Mucosa of stomach (tissue), 1 donor: Measurements from ENCODE around the gene DSE.
A peak's percentile ranks its signal among the peaks of the same experiment; 100 is the strongest.

ENCODE experiments used
- H3K27me3 ChIP-seq: one replicate; pipeline ENCODE4 v1.7.0; 2013; ENCODE audit warnings: mild to moderate bottlenecking, low read length; ENCODE audit not compliant: control insufficient read depth, insufficient read depth
- H3K36me3 ChIP-seq: one replicate; pipeline ENCODE4 v1.7.0; 2013; ENCODE audit warnings: low read length; ENCODE audit not compliant: control insufficient read depth, insufficient read depth
- H3K4me1 ChIP-seq: one replicate; pipeline ENCODE4 v1.7.0; 2013; ENCODE audit warnings: mild to moderate bottlenecking, low read length; ENCODE audit not compliant: control insufficient read depth, insufficient read depth
- H3K4me3 ChIP-seq: one replicate; pipeline ENCODE4 v1.7.0; 2013; ENCODE audit warnings: low read length
- H3K9ac ChIP-seq: one replicate; pipeline ENCODE4 v1.7.0; 2013; ENCODE audit warnings: mild to moderate bottlenecking, low read length, moderate library complexity
- H3K9me3 ChIP-seq: one replicate; pipeline ENCODE4 v1.7.0; 2013; ENCODE audit warnings: mild to moderate bottlenecking, low read length, moderate library complexity; ENCODE audit not compliant: control insufficient read depth
- donor health status: Pancreatic carcinoma.

Gene DSE

DNA sequence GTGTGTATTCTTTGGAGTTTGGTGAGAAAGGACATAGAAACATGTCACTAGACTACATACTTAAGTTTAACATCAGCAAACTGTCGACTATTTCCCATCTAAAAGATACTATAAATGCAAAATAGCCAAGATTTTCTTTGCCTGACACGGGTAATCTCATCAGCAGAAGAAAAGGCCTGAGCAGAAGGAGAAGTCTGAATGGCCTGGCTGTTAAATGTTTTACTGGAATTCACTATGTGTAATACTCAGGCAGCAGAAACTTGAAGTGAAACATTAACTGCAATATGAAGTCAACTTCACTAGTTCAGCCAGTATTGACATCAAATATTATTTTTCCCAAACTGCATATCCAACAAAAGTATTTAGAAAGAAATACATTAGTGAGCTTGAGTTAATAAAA, 6.4 kb upstream of the DSE start:
- no peaks in the 10 kb centered on the region for H3K4me1 ChIP-seq
- H3K36me3 ChIP-seq = no peaks in the 10 kb centered on the region
- H3K4me3 ChIP-seq = no peak overlapping the region
- no peaks in the 10 kb centered on the region for H3K9me3 ChIP-seq
- H3K27me3 ChIP-seq = no peaks in the 10 kb centered on the region
- no peak overlapping the region for H3K9ac ChIP-seq

DNA sequence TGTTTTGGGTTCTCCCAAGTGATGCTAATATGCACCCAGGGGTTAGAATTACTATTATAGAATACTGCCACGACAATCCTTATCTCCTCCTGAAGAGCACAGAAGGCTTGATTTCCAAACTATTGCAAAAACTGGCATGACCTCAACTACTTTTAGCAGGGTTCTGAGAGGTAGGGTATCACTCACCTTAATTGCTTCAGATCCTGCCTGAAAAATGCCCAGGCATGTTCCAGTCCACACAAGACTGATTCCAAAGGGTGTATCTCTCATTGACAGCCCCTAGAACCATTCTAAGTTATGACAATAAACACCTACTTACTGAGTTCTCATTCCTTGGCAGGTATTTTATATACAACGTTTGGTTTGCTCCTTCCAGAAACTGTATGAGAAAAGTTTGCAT, 5.0 kb upstream of the DSE start:
- Histone ChIP-seq H3K27me3 (peaks cover 14% of the 10 kb centered on the region), H3K4me1 (peaks cover 4% of the 10 kb centered on the region)

DNA sequence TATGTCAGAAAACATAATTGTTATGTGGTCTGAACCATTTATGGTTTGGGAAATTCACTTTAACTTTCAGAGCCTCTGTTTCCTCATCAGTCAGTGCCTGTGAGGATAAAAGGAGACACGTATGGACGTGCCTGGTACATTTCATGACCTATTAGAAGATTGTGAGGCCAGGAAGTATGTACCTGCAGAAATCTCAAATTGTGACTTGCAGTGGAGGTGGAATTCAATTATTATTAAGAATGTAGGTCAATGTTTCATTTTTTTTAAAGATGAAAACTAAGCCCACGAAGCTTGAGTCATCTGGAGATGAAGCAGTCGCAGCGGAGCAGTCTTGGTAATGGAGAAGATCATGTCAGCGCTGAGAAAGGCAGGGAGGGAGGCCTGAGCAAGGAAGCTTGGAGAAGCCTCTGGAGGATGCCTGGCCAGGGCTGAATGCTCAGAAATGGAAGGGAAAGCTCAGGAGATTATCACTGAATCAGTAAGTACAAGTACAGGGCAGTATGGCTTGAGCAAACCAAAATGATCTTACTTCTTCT, 3.9 kb upstream of the DSE start:
- peaks cover 4% of the 10 kb centered on the region for H3K4me1 ChIP-seq
- H3K9me3 ChIP-seq = no peaks in the 10 kb centered on the region
- no peak overlapping the region for H3K4me3 ChIP-seq
- peaks cover 23% of the 10 kb centered on the region for H3K27me3 ChIP-seq
- H3K36me3 ChIP-seq = no peaks in the 10 kb centered on the region
- H3K9ac ChIP-seq = no peak overlapping the region

More for the DNA sequence above, 5.0 kb upstream of the DSE start:
- H3K9ac ChIP-seq = no peak overlapping the region
- no peaks in the 10 kb centered on the region for H3K9me3 ChIP-seq
- H3K4me3 ChIP-seq = no peak overlapping the region
- no peaks in the 10 kb centered on the region for H3K36me3 ChIP-seq

DNA sequence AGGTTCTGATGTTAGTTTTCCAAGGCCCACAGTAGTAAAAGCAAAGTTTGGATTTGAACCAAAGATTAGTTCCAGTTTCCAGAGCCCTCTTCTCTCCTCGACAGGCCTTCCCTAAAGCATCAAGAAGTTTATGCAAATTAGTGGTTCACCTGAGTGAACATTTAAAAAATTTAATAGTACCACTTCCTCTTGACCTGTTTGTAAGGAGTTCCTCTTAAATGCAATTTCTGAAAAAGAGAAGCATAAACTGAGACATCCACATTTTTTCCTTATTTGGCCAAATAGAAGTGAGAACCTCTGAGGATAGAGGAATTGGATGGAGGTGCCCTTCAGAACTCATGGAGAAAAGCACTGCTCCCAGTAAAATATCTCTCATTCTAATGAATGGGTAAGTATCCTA, 1.2 kb upstream of the DSE start:
- Histone ChIP-seq H3K9me3 (no peaks in the 10 kb centered on the region), H3K4me3 (no peak overlapping the region), H3K27me3 (peaks cover 33% of the 10 kb centered on the region), H3K36me3 (no peaks in the 10 kb centered on the region), H3K9ac (peak overlapping the region; percentile 83), H3K4me1 (peaks cover 4% of the 10 kb centered on the region)

DNA sequence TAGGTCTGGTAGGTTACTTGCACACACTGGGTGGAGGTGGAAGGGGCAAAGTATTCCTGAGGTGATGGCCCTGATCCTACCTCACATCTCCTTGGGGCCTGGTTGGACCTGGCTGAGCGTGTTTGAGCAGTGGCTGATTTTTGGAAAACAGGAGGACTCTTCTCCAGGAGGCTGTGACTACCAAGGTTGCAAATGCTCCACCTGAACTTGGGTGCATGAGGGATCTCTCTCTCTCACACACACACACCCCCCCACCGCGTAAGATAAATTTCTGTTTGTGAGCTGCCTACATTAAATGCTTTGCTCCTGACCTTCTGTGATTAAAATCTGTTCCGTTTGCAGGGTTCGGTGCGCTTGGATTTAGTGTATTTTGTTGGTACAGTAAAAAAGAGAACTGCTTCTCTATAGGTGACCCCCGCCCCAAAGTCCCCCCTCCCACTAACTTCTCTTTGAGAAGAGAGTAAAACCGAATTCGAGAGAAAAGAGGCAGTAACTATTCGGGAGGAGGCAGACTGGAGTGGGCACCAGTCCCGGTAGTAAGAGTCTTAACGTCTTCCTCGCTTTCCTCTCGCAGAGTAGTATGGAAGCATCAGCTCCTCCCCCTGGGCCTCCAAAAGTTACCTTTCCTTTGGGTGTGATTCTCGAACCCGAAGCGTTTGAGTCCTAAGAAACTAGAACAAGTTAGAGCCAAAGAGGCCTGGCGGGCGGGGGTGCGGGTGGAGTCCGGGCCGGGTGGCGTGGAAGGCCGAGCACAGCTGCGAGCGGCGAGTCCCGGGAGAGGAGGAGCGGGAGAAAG, 585 bp upstream of the DSE start:
- H3K27me3 ChIP-seq = peaks cover 33% of the 10 kb centered on the region
- peak overlapping the region; percentile 39 for H3K4me3 ChIP-seq
- H3K4me1 ChIP-seq = peaks cover 4% of the 10 kb centered on the region

DNA sequence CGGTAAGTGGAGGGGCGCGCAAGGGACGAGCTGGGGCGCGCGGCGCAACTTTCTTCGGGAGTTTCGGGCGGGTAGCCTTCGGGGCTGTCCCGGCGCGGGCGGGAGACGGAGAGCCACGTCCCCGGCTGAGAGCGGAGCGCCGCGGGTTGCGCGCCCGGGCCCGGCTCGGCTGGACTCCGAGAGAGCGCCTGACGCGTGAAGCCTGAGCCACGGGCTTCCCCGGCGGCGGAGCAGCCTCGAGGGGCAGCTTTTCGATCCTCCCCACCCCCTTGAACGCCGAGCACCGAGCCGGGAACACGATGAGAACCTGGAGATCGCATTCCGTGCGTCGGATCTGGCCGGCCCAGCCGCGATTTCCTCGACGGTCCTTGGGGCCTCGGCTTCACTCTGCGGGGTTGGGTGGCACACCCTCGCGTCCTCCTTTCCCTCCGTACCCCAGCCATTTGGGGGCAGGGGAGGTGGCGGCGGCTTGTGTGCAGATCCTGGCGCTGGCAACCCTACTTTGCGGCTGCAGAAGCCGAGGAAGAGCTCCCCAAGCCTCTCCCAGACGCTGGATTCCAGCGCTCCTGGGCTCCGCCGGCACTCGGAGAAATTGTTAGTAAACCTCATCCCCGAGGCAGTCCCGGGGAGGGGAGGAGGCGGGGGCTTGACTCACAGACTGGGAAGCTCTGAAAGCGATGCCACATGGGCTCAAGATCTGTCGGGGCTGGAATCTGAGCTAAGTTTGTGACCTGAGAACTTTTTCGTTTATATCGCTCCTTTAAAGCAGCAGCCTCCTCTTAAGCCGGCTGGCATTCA, 572 bp downstream of the DSE start:
- H3K9ac ChIP-seq = peak overlapping the region; percentile 83
- no peaks in the 10 kb centered on the region for H3K9me3 ChIP-seq
- peak overlapping the region; percentile 48 for H3K4me3 ChIP-seq
- peaks cover 4% of the 10 kb centered on the region for H3K4me1 ChIP-seq
- no peaks in the 10 kb centered on the region for H3K36me3 ChIP-seq
- peaks cover 33% of the 10 kb centered on the region for H3K27me3 ChIP-seq

More for the DNA sequence above, 585 bp upstream of the DSE start:
- H3K36me3 ChIP-seq = no peaks in the 10 kb centered on the region
- no peaks in the 10 kb centered on the region for H3K9me3 ChIP-seq
- H3K9ac ChIP-seq = peak overlapping the region; percentile 83

DNA sequence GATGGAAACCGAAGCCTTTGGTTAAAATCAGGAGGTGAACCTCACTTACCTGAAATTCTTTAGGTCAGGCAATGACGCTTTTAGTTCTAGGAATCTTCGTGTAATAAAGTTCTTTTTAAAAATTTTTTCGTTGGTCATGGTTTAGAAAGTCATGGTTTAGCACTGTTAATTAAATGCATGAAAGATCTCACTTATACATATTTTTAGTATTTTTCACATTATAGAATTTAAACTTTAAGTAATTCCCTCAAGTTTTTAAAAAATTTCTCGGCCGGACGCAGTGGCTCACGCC, 1.1 kb downstream of the DSE start:
- Histone ChIP-seq H3K4me1 (peaks cover 4% of the 10 kb centered on the region), H3K27me3 (peaks cover 33% of the 10 kb centered on the region), H3K36me3 (no peaks in the 10 kb centered on the region), H3K9me3 (no peaks in the 10 kb centered on the region), H3K9ac (peak overlapping the region; percentile 83), H3K4me3 (peak overlapping the region; percentile 48)

DNA sequence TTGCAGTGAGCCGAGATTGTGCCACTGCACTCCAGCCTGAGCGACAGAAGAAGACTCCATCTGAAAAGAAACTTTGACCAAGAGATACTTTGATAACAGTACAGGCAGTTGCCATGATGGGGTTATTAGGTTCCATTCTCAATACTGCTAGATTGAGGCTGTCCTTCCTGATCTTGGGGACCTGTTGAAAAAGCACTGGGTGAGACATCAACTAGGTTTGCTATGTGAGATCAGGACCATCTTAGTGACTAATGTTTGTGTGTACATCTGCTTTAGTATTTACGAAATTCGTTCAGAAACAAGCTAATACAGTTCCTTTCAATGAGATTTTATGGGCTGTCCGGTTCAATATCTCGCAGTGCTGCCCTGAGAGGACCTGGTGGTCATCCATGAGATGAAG, 2.6 kb downstream of the DSE start:
- Histone ChIP-seq H3K9ac (no peak overlapping the region), H3K4me1 (peaks cover 4% of the 10 kb centered on the region), H3K4me3 (no peak overlapping the region), H3K36me3 (no peaks in the 10 kb centered on the region), H3K27me3 (peaks cover 33% of the 10 kb centered on the region), H3K9me3 (no peaks in the 10 kb centered on the region)

DNA sequence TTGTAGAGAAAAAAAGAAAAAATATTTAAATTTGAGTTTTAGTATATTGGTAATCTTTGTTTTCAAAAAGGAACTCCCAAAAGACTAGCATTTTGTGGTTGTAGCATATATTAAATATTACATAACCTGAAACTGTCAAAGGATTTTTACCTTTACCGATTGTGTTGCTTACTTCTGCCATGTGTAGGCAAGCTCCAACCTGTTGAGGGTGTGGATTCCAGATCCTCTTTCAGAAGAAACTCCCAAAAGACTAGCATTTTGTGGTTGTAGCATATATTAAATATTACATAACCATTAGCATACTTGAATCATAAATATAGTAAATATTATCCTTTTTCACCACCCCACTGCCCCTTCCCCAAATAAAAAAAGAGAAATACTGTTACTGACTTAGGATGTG, 3.2 kb downstream of the DSE start:
- H3K9me3 ChIP-seq = no peaks in the 10 kb centered on the region
- H3K4me1 ChIP-seq = peaks cover 4% of the 10 kb centered on the region
- peaks cover 33% of the 10 kb centered on the region for H3K27me3 ChIP-seq
- H3K4me3 ChIP-seq = no peak overlapping the region
- H3K36me3 ChIP-seq = no peaks in the 10 kb centered on the region
- H3K9ac ChIP-seq = no peak overlapping the region

DNA sequence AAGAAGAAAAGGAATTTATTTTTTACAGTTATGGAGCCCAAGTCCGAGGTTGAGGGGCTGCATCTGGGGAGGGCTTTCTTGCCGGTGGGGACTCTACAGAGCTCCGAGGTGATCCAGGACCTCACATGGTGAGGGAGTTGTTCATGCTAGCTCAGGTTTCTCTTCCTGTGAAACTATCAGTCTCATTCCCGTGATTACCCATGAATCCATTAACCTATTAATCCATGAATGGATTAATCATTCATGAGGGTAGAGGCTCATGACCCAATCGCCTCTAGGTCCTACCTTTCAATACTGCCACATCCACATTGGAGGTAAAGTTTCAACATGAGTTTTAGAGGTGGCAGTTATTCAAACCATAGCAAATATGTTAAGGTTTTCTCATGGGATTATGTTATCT, 3.8 kb downstream of the DSE start:
- peaks cover 4% of the 10 kb centered on the region for H3K4me1 ChIP-seq
- H3K36me3 ChIP-seq = no peaks in the 10 kb centered on the region
- no peak overlapping the region for H3K4me3 ChIP-seq
- H3K9ac ChIP-seq = no peak overlapping the region
- H3K27me3 ChIP-seq = peaks cover 31% of the 10 kb centered on the region
- no peaks in the 10 kb centered on the region for H3K9me3 ChIP-seq

DNA sequence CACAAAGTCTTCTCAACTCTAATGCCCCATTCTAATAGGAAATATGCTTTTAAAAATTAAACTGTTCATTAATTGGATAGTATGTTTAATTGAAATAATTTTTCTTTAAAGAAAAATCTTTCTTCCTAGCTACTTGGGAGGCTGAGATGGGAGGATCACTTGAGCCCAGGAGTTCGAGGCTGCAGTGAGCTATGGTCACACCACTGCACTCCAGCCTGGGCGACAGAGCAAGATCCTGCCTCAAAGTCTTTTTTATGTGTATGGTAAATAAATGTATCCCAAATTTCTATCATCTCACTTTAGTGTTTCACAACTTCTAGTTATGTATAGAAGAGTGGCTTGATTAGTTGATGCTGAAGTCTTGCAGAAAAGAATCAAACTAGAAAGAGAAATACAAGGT, 4.5 kb downstream of the DSE start:
- Histone ChIP-seq H3K36me3 (no peaks in the 10 kb centered on the region), H3K4me3 (no peak overlapping the region), H3K27me3 (peaks cover 24% of the 10 kb centered on the region), H3K4me1 (no peaks in the 10 kb centered on the region), H3K9ac (no peak overlapping the region), H3K9me3 (no peaks in the 10 kb centered on the region)

DNA sequence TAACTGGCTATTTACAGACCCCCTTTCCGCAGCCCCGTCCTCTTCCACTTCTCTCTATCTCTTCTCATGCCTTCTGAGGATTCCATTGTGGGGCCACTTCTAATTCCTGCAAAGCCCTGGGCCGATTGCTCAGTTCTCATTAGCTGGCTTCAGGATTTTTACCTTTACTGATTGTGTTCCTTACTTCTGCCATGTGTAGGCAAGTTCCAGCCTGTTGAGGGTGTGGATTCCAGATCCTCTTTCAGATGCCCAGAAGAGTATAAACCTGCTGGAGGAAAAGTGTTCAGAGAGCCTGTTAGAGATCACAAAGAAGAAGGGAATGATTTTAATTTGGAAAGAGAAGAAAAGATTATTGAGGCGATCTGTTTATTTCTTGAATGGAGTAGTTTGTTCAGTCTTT, 5.4 kb downstream of the DSE start:
- Histone ChIP-seq H3K9ac (no peak overlapping the region), H3K36me3 (no peaks in the 10 kb centered on the region), H3K9me3 (no peaks in the 10 kb centered on the region), H3K4me1 (no peaks in the 10 kb centered on the region), H3K4me3 (no peak overlapping the region), H3K27me3 (peaks cover 17% of the 10 kb centered on the region)
